Prostate gland (tissue), 2 donors: ENCODE measurements around the gene MYO5B. TPM values are rescaled to one million over a fixed set of nuclear protein-coding genes. Genes with fewer than 3 reads are reported as not detected.
A peak's percentile ranks its signal among the peaks of the same experiment; 100 is the strongest.

ENCODE experiments used
- DNase-seq: peaks from one replicate; pipeline ENCODE4 v3.0.0-alpha.2; 2019; ENCODE audit warnings: low spot score
- H3K27ac ChIP-seq, 2 donors: fragments of 200-600 bp; sonication (generic); 2 replicates each; pipeline ENCODE4 v1.5.1; 2017 to 2019
- H3K27me3 ChIP-seq: fragments of 200-600 bp; sonication (generic); replicated peaks from 2 replicates; pipeline ENCODE4 v1.5.1; 2019; ENCODE audit not compliant: insufficient read depth
- H3K36me3 ChIP-seq, 2 donors: fragments of 200-600 bp; sonication (generic); 1 replicate in 1 of 2; 2 replicates in 1 of 2; pipeline versions ENCODE4 v1.5.1 to v1.8.1; 2017 to 2019
- H3K4me1 ChIP-seq: fragments of 200-600 bp; sonication (generic); replicated peaks from 2 replicates; pipeline ENCODE4 v1.5.1; 2019
- H3K4me3 ChIP-seq, 2 donors: fragments of 200-600 bp; sonication (generic); 2 replicates each; pipeline ENCODE4 v1.5.1; 2017 to 2019
- H3K9me3 ChIP-seq: fragments of 200-600 bp; sonication (generic); 2 replicates; pipeline ENCODE4 v1.5.1; 2017
- CTCF ChIP-seq, 4 experiments: fragments of 200-600 bp in 2 of 4; fragments of 450-650 bp in 2 of 4; sonication (generic) in 2 of 4; IDR thresholded peaks; 1 replicate in 3 of 4; 2 replicates in 1 of 4; pipeline ENCODE4 v1.5.1; 2016 to 2019; ENCODE audit warnings: antibody characterized with exemption in 4 of 4, mild to moderate bottlenecking in 2 of 4, moderate library complexity in 2 of 4
- POLR2A ChIP-seq: fragments of 450-650 bp; IDR thresholded peaks from one replicate; pipeline ENCODE4 v1.6.1; 2016; ENCODE audit warnings: antibody characterized with exemption, mild to moderate bottlenecking
- POLR2AphosphoS5 ChIP-seq: sonication (generic); formaldehyde crosslinking; IDR thresholded peaks from one replicate; pipeline ENCODE4 v1.6.1; 2017; ENCODE audit warnings: antibody characterized with exemption
- WGBS: methylation state at CpG from one replicate; pipeline ENCODE4 v1.1.5; 2018; 5-methylcytosine and 5-hydroxymethylcytosine counted together
- intact Hi-C: fragments of 100-400 bp; cut with DNase I; formaldehyde crosslinking; loops from one replicate; pipeline ENCODE4 v1.14.2; 2022
- total RNA-seq, 2 donors: library from RNA; depleted of rRNA; stranded (reverse); fragments of >200 nt; gene quantifications; one replicate each; pipeline ENCODE4 v1.1.0, GENCODE V29; 2016

The MYO5B gene
- total RNA-seq, 2 donors from 2014 or later: 28.5 to 31.1 TPM

DNA sequence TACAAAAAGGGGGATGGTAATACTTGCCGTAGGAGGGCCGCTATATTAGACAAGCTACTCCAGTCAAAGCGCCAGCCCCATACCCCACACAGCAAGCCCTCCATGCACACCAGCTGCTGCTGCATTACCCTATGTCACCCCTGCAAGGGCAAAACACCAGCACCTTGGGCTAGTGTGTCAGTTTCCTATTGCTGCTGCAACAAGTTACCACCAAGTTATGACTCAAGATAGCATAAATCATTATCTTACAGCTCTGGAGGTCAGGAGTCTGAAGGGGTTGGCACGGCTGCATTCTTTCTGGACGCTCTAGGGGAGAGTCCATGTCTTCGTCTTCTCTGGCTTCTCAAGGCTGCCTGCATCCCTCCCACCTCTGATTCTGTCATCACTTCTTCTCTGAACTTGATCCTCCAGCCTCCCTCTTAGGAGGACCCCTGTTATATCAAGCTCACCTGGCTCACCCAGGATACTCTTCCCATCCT, 293.0 kb downstream of the MYO5B start:
- Histone ChIP-seq H3K27ac (no peak overlapping the region), H3K36me3 (no peaks in the 10 kb centered on the region), H3K9me3 (no peaks in the 10 kb centered on the region), H3K4me1 (no peaks in the 10 kb centered on the region), H3K4me3 (no peak overlapping the region), H3K27me3 (no peaks in the 10 kb centered on the region)
- no peak for DNase-seq
- intact Hi-C loops: loop anchor here (10.0 kb wide), 1 partner anchor 63 kb away; no protein-coding TSS in a partner anchor
- WGBS: 95% methylated on average over 6 of the region's 6 CpGs
- TF ChIP-seq POLR2A (no peak), POLR2AphosphoS5 (no peak)

GRCh38 chr18:49899657-49900330, 295.2 kb downstream of the MYO5B start:
- Histone ChIP-seq H3K36me3 (no peaks in the 10 kb centered on the region), H3K27ac (no peak overlapping the region), H3K27me3 (no peaks in the 10 kb centered on the region), H3K4me1 (no peaks in the 10 kb centered on the region), H3K9me3 (no peaks in the 10 kb centered on the region), H3K4me3 (no peak overlapping the region)
- no peak for TF ChIP-seq POLR2AphosphoS5
- no peak for TF ChIP-seq POLR2A
- TF ChIP-seq CTCF (IDR thresholded peaks at IDR 0.05): no peak
- intact Hi-C loops: loop anchor here (10.0 kb wide), 1 partner anchor 65 kb away; no protein-coding TSS in a partner anchor
- DNase-seq: no peak
- WGBS: 51% methylated on average over 5 of the region's 5 CpGs

GRCh38 chr18:49898421-49898820, 296.5 kb downstream of the MYO5B start:
- 52% methylated on average over 7 of the region's 7 CpGs for WGBS
- no peak for TF ChIP-seq POLR2A
- no peak for TF ChIP-seq POLR2AphosphoS5
- no peak for TF ChIP-seq CTCF (IDR thresholded peaks at IDR 0.05)
- Histone ChIP-seq H3K9me3 (no peaks in the 10 kb centered on the region), H3K4me3 (no peak overlapping the region), H3K4me1 (no peaks in the 10 kb centered on the region), H3K36me3 (no peaks in the 10 kb centered on the region), H3K27ac (no peak overlapping the region), H3K27me3 (no peaks in the 10 kb centered on the region)
- DNase-seq: peak; percentile 21
- intact Hi-C loops: no loop called here

DNA sequence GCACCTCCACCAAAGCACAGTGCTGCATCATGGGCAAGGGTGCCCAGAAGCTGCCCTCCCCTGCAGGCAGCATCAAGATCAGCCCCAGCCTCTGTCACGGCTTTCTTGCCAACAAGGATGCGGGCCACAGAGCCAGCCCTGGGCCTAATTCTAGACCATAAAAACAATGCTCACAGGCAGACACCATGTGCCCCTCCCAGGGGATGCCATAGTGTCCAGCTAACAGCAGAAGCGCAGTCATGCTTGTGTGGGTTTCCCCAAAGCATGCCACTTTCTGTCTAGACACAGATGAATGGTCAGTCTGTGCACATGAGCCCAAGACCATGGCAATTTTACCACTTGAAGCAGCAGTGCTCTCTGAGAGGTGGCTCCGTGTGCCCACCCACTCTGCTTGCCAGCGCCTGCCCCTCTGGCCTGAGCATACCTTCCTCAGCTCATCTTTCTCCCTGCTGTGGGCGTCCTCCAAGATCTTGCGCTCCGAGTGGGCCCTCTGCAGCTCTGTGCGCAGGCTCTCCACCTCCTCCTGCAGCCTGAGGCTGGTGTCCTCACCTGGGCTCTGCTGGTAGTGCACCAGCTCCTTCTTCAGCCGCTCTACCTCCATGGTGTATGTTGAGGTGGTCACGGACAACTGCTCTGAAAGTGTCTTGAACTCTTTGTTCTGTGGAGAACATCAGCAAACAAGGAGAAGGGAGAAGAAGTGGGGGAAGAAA, 300.3 kb downstream of the MYO5B start:
- Histone ChIP-seq H3K36me3 (no peaks in the 10 kb centered on the region), H3K4me1 (no peaks in the 10 kb centered on the region), H3K27ac (no peak overlapping the region), H3K9me3 (no peaks in the 10 kb centered on the region), H3K4me3 (no peak overlapping the region), H3K27me3 (no peaks in the 10 kb centered on the region)
- 95% methylated on average over 11 of the region's 11 CpGs for WGBS
- DNase-seq: no peak
- intact Hi-C loops: no loop called here
- TF ChIP-seq POLR2A (no peak), POLR2AphosphoS5 (no peak), CTCF (IDR thresholded peaks at IDR 0.05) (no peak)

GRCh38 chr18:49893036-49893435, 301.9 kb downstream of the MYO5B start:
- intact Hi-C loops: no loop called here
- Histone ChIP-seq H3K9me3 (no peaks in the 10 kb centered on the region), H3K27ac (no peak overlapping the region), H3K4me3 (no peak overlapping the region), H3K4me1 (no peaks in the 10 kb centered on the region), H3K27me3 (no peaks in the 10 kb centered on the region), H3K36me3 (no peaks in the 10 kb centered on the region)
- TF ChIP-seq CTCF (IDR thresholded peaks at IDR 0.05): no peak
- no peak for TF ChIP-seq POLR2AphosphoS5
- TF ChIP-seq POLR2A: no peak
- no peak for DNase-seq
- WGBS: 98% methylated on average over 2 of the region's 2 CpGs
